Stomach smooth muscle (tissue), 2 donors: Measurements from ENCODE around the gene ZNF597.

Experiments used
- H3K27ac ChIP-seq: one replicate; pipeline ENCODE4 v1.7.0; 2013; ENCODE audit warnings: mild to moderate bottlenecking, low read length, inconsistent platforms
- H3K27me3 ChIP-seq, 2 donors: one replicate each; pipeline ENCODE4 v1.7.0; 2013; ENCODE audit warnings: low read length in 2 of 2; ENCODE audit not compliant: insufficient read depth in 2 of 2, control insufficient read depth in 1 of 2
- H3K36me3 ChIP-seq, 2 donors: one replicate each; pipeline ENCODE4 v1.7.0; 2013; ENCODE audit warnings: low read length in 2 of 2; ENCODE audit not compliant: control insufficient read depth in 2 of 2, insufficient read depth in 2 of 2
- H3K4me1 ChIP-seq: one replicate; pipeline ENCODE4 v1.7.0; 2013; ENCODE audit warnings: low read length; ENCODE audit not compliant: control insufficient read depth, insufficient read depth
- H3K4me3 ChIP-seq, 2 donors: one replicate each; pipeline ENCODE4 v1.7.0; 2013; ENCODE audit warnings: low read length in 2 of 2
- H3K9ac ChIP-seq, 2 donors: one replicate each; pipeline ENCODE4 v1.7.0; 2013; ENCODE audit warnings: low read length in 2 of 2, mild to moderate bottlenecking in 1 of 2
- H3K9me3 ChIP-seq, 2 donors: one replicate each; pipeline ENCODE4 v1.7.0; 2013; ENCODE audit warnings: low read length in 2 of 2; ENCODE audit not compliant: control insufficient read depth in 2 of 2
- donor health status: healthy.
- donor health status: Pancreatic carcinoma.

Gene ZNF597

DNA sequence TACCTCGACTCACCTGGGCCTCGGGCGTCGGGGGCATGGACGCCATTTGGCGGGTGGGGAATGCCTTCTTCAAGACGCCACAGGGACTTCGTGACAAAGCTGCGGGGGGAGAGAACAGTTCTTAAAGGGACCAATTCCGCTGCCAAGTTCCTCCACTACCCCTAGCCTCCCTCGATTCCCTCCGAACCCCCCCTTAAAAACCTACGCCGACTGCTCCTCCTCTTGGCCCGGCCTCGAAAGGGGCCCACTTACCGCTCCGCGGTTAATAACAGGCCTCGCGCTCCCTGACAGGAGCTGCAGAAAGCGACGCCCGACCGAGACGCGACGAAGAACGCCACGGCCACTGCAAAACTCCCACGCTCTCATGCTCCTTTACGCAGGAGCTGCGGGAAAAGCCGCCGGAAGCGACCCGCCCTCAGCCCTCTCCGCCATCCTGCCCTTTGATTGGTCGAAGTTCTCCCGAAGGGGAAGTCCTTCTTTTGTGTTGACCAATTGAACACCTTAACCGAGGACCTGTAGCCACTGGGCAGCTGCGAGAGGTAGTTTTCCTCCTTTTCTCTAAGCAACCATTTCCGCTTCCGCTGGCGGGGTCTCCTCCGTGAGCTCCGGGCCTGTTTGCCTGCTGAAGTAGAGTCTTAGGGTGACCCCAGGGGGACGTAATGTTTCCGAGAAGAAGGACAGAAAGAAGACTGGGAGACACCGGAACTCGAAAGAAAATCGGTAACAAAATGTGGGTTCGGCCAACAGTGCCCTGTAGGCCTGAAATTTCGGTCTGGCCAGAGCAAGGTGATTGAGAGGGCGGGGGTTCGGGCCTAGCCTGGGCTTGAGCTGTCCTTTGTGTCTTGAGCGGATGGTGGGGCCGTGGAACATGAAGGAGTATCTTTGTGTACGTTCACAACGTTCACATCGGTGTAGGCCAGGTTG, at the start of gene ZNF597, which contains the start of gene NAA60:
Gene ZNF597, minus strand, starts transcription at position 397 of the 924 bp plus-strand sequence. Its CDS starts 351 bp downstream, at position 46.
Gene NAA60, plus strand, starts transcription at position 573 of the 924 bp plus-strand sequence. CDS start 32,548 bp downstream, outside the sequence.
- H3K36me3 ChIP-seq: peaks cover 3 to 7% of the 10 kb centered on the region in 2 donors
- H3K4me1 ChIP-seq: peaks cover 8% of the 10 kb centered on the region
- peak within 1 kb of the TSS; percentile 72 to 86 for H3K9ac ChIP-seq
- no peaks in the 10 kb centered on the region for H3K27me3 ChIP-seq
- H3K9me3 ChIP-seq: peaks cover 0 to 3% of the 10 kb centered on the region in 2 donors
- H3K4me3 ChIP-seq: peak within 1 kb of the TSS; percentile 72 to 83
- H3K27ac ChIP-seq: peak within 1 kb of the TSS; percentile 55

DNA sequence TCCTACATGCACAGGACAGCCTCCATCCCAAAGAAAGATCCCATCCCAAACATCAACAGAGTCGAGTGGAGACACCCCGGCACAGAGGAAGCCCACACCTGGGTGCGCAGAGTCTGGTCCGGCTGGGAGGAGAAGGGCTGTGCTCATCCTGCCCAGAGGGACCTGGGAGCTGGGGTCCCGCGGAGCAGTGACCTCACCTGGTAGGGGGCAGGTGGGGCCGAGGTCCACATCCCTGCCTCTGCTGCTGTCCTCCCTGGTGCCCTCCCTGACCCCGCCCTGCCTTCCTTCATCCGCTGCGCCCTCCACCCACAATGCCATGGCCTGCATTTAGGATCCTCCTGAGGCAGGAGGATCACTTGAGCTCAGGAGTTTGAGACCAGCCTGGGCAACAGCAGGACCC, 49.1 kb upstream of the ZNF597 start:
- peaks cover 0 to 3% of the 10 kb centered on the region in 2 donors for H3K36me3 ChIP-seq
- H3K9me3 ChIP-seq: no peaks in the 10 kb centered on the region
- no peak overlapping the region for H3K27ac ChIP-seq
- no peaks in the 10 kb centered on the region for H3K4me1 ChIP-seq
- no peak overlapping the region for H3K9ac ChIP-seq
- no peak overlapping the region for H3K4me3 ChIP-seq
- no peaks in the 10 kb centered on the region for H3K27me3 ChIP-seq

- Histone ChIP-seq H3K36me3 (peaks cover 1 to 5% of the 10 kb centered on the region in 2 donors), H3K27ac (no peak overlapping the region), H3K4me3 (no peak overlapping the region), H3K4me1 (no peaks in the 10 kb centered on the region), H3K27me3 (no peaks in the 10 kb centered on the region), H3K9ac (no peak overlapping the region), H3K9me3 (no peaks in the 10 kb centered on the region)
These were observed 47.8 kb upstream of the ZNF597 start for GRCh38 chr16:3490911-3491629.

DNA sequence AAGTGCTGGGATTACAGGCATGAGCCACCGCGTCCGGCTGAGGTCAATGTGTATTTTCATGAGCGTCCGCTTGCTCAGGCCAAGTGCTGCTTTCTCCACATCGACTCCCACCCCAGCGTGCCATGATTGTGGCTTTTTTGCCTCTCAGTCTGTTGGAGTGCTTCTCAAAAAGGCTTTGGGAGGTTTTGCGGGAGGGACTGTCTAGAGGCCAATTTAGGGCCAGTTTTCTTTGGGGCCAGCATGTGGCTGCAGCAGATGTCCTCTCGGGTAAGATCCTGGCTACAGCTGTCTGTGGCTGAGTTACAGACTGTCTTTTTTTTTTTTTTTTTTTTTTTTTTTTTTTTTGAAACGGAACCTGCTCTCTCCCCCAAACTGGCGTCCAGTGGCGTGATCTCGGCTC, 45.5 kb upstream of the ZNF597 start:
- Histone ChIP-seq H3K9ac (no peak overlapping the region), H3K4me3 (no peak overlapping the region), H3K27me3 (no peaks in the 10 kb centered on the region), H3K36me3 (peaks cover 20 to 25% of the 10 kb centered on the region in 2 donors), H3K4me1 (no peaks in the 10 kb centered on the region), H3K27ac (no peak overlapping the region), H3K9me3 (no peaks in the 10 kb centered on the region)

GRCh38 chr16:3487521-3488410, 44.5 kb upstream of the ZNF597 start:
- H3K4me3 ChIP-seq: no peak overlapping the region
- no peak overlapping the region for H3K27ac ChIP-seq
- no peaks in the 10 kb centered on the region for H3K4me1 ChIP-seq
- peaks cover 31 to 34% of the 10 kb centered on the region in 2 donors for H3K36me3 ChIP-seq
- H3K9me3 ChIP-seq: no peaks in the 10 kb centered on the region
- no peaks in the 10 kb centered on the region for H3K27me3 ChIP-seq
- H3K9ac ChIP-seq: no peak overlapping the region

DNA sequence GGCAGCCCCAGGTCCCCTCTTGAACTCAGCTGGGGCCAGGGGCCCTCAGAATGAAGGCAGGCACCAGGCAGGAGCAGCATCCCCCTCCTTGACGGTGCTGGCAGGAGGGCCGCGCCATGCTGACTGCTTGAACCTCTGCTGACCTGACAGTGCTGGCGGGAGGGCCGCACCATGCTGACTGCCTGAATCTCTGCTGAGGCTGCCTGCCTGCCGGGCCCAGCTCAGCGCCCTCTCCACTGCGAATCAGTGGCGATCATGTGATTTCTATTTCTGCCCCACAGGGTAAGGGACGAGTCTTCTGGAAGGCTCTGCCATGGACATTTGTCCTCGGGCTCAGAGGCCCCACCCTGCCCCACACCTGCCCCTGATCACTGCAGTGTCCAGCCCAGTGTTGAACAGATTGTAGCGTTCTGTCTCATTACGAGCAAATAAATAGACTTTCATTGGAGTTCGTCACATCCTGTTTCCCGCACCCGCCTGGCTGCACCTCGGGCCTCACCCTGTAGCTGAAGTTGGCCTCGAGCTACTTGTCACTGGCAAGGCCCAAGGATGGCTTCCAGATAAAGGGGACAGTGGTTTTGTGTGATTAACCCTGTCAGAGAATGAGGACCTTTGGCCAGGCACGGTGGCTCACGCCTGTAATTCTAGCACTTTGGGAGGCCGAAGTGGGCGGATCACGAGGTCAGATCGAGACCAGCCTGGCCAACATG, 43.4 kb upstream of the ZNF597 start:
- peaks cover 39 to 40% of the 10 kb centered on the region in 2 donors for H3K36me3 ChIP-seq
- no peak overlapping the region for H3K27ac ChIP-seq
- no peak overlapping the region for H3K4me3 ChIP-seq
- no peaks in the 10 kb centered on the region for H3K4me1 ChIP-seq
- no peaks in the 10 kb centered on the region for H3K27me3 ChIP-seq
- H3K9ac ChIP-seq: no peak overlapping the region
- no peaks in the 10 kb centered on the region for H3K9me3 ChIP-seq

- no peak overlapping the region for H3K9ac ChIP-seq
- no peaks in the 10 kb centered on the region for H3K27me3 ChIP-seq
- no peaks in the 10 kb centered on the region for H3K9me3 ChIP-seq
- no peak overlapping the region for H3K4me3 ChIP-seq
- H3K27ac ChIP-seq: no peak overlapping the region
- peaks cover 40 to 45% of the 10 kb centered on the region in 2 donors for H3K36me3 ChIP-seq
- no peaks in the 10 kb centered on the region for H3K4me1 ChIP-seq
These were observed 42.7 kb upstream of the ZNF597 start for GRCh38 chr16:3485821-3486505.

DNA sequence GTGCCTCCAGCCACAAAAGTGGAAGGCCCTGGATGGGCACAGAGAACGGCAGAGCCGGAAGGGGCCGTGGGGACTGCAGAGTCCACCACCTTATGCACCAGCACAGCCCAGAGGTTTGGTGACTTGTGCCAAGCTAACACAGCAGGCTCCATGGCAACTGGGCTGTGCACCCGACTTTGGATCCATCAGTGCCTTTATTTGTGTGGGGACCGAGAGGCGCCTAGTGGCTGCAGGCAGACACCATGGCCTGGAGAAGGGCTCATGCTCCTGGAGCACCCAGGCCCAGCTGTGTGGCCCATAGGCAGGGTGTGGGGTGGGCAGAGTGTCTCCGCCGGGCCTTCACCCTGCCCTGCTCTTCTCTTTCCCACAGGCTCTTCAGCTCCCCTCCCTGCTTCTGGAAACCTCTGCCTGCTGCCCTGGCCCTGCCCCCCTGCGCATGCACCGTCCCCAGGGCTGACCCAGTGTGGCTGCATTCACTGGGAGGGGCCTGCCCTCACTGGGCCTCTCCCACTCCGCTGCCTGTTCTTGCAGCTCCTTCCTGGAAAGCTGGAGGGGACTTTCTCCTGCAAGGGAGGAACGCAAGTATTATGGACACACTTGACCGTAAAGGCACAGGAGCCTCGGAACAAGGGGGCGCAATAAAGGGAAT, 41.9 kb upstream of the ZNF597 start:
- H3K9me3 ChIP-seq: no peaks in the 10 kb centered on the region
- no peaks in the 10 kb centered on the region for H3K27me3 ChIP-seq
- H3K9ac ChIP-seq: no peak overlapping the region
- no peak overlapping the region for H3K27ac ChIP-seq
- H3K36me3 ChIP-seq: peaks cover 40 to 46% of the 10 kb centered on the region in 2 donors
- no peak overlapping the region for H3K4me3 ChIP-seq
- H3K4me1 ChIP-seq: no peaks in the 10 kb centered on the region
